ENCODE results near the gene CD68.

Gene CD68

DNA sequence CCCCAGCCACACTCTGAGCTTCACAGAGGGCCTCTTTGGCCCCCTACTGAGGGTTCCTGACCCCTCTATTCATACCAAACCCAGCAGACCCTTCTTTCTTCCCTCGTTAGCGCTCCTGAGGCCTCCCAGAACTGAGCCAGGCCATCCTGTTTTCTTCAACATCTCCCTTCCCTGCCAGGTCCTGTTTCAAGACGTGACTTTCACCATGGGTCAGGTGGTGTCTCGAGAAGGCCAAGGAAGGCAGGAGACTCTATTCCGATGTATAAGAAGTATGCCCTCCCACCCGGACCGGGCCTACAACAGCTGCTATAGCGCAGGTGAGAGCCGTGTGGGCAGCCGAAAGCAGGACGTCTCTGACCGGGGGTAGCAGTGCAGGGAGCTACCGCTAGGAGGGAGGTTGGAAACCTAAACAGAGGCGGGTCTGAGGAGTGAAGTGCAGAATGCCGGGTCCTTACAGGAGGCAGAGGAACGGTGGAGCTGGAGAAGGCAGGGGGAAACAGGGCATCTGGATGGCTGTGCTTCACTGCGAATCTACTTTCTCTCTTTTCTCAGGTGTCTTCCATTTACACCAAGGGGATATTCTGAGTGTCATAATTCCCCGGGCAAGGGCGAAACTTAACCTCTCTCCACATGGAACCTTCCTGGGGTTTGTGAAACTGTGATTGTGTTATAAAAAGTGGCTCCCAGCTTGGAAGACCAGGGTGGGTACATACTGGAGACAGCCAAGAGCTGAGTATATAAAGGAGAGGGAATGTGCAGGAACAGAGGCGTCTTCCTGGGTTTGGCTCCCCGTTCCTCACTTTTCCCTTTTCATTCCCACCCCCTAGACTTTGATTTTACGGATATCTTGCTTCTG lies 19.0 kb upstream of the CD68 start:
- DNase-seq, result no peak

DNA sequence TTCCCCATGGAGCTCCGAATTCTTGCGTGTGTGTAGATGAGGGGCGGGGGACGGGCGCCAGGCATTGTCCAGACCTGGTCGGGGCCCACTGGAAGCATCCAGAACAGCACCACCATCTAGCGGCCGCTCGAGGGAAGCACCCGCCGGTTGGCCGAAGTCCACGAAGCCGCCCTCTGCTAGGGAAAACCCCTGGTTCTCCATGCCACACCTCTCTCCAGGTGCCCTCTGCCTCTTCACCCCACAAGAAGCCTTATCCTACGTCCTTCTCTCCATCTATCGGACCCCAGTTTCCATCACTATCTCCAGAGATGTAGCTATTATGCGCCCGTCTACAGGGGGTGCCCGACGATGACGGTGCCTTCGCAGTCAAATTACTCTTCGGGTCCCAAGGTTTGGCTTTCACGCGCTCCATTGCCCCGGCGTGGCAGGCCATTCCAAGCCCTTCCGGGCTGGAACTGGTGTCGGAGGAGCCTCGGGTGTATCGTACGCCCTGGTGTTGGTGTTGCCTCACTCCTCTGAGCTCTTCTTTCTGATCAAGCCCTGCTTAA lies 18.3 kb upstream of the CD68 start:
- no peak for DNase-seq

DNA sequence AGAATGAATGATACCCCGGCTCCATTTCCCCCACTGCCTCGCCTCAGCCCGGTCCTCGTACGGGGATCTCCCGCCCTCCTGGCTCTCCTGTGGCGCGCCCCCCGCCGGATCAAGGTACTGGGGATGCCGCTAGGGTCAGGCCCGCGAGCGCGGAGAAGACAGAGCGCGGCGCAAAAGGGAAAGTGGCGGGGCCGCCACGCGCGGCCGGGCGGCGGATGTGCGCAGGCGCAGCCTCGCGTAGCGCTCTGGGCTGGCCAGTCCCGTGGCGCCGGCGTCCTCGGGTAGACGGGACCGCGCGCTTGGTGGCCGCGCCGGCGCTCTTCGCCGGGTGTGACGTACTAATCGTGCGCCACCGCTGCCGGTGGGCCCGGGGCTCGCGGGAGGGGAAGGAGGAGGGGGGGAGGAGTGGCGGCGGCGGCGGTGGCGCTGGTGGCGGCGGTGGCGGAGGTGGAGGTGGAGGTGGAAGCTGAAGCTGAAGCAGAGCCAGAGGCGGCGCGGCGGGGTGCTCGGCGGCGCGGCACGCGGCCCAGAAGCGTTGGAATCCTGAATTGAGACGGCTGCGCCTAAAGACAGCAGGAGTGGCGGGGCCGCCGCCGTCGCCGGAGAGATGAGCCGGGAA lies 17.7 kb upstream of the CD68 start, which contains the start of gene SENP3:
TSS of gene SENP3 (plus strand) at position 331 of the 619 bp plus-strand sequence. CDS start 1,158 bp downstream, outside the sequence.
- peak; percentile 51 for DNase-seq

DNA sequence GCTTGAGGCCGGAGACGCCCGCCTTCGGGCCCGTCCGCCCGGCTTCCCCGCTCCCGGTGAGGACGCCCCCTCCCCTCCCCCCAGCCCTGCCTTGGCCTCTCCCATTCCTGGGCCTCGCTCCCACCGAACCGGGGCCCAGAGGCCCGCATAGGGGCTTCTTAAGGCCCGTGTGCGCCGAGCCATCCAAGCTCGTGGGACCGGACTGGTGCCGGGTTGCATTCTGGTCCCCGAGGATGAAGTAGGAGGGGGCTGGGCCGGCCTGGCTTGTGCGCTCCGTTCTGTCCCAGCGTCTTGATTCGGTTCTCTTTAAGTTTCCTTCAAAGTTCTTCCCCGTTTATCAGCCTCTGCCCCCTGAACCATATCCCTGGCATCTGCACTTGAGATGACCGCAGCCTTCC lies 17.2 kb upstream of the CD68 start:
- no peak for DNase-seq

DNA sequence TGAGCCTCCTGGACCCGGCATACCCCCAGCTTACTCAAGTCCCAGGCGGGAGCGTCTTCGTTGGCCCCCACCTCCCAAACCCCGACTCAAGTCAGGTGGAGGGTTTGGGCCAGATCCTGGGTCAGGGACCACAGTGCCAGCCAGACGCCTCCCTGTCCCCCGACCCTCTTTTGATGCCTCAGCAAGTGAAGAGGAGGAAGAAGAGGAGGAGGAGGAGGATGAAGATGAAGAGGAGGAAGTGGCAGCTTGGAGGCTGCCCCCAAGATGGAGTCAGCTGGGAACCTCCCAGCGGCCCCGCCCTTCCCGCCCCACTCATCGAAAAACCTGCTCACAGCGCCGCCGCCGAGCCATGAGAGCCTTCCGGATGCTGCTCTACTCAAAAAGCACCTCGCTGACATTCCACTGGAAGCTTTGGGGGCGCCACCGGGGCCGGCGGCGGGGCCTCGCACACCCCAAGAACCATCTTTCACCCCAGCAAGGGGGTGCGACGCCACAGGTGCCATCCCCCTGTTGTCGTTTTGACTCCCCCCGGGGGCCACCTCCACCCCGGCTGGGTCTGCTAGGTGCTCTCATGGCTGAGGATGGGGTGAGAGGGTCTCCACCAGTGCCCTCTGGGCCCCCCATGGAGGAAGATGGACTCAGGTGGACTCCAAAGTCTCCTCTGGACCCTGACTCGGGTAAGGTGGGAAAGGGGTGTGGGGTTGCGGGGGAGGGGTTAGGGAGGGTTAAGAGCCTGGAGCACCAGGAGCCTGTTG lies 16.1 kb upstream of the CD68 start:
- DNase-seq, result no peak

DNA sequence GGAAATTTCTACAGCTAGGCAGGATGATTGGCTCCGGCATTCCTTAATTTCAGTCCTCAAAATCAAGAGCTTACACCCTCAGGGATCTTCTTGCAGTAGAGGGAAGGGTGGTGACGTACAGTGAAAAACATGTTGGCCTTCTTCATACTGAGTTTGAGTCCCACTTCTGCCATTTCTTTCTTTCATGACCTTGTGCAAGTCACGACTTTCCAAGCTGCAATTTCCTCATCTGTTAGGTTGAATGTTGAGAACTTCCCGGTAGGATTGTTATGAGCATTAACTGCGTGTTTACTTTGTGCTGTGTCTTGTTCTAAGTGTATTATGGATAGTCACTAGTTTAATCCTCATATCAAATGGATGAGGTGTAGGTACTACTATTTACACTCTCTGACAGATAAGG lies 9.9 kb upstream of the CD68 start:
- no peak for DNase-seq

DNA sequence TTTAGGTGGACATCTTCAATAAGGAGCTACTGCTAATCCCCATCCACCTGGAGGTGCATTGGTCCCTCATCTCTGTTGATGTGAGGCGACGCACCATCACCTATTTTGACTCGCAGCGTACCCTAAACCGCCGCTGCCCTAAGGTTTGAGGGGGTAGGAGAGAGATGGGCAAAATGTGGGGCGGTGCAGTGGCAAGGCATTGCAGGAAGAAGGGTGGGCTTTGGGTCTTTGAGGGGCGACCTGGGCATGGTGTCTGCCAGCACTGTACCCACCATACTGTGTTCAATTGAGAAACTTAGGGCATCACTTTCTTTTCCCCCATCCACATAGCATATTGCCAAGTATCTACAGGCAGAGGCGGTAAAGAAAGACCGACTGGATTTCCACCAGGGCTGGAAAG lies 9.1 kb upstream of the CD68 start:
- no peak for DNase-seq

DNA sequence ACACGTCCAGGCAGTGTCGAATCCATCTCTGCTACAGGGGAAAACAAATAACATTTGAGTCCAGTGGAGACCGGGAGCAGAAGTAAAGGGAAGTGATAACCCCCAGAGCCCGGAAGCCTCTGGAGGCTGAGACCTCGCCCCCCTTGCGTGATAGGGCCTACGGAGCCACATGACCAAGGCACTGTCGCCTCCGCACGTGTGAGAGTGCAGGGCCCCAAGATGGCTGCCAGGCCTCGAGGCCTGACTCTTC lies 7.2 kb upstream of the CD68 start:
- no peak for DNase-seq

DNA sequence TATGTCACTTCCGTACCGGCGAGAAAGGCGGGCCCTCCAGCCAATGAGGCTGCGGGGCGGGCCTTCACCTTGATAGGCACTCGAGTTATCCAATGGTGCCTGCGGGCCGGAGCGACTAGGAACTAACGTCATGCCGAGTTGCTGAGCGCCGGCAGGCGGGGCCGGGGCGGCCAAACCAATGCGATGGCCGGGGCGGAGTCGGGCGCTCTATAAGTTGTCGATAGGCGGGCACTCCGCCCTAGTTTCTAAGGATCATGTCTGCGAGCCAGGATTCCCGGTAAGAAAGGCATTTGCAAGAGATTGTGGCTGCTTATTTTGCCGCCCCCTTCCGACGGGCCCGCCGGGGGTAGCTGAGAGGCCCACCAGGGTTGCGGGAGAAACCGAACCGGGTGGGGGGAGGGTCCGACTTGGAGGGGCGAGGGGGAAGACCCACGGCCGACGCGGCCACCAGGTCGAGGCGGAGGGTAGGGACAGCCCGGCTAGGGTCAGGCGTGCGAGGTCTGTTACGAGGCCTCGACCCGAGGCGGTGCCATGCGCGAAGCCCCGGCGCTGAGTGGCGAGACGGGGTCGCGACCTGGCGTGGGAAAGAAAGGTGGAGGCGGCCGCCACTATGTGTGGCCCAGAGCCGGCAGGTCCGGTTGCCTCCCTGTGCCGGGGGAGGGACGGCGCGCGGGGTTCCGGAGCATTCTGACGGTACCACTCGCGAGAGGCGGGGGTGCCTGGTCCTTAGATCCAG lies 6.7 kb upstream of the CD68 start:
- DNase-seq, result peak; percentile 70

DNA sequence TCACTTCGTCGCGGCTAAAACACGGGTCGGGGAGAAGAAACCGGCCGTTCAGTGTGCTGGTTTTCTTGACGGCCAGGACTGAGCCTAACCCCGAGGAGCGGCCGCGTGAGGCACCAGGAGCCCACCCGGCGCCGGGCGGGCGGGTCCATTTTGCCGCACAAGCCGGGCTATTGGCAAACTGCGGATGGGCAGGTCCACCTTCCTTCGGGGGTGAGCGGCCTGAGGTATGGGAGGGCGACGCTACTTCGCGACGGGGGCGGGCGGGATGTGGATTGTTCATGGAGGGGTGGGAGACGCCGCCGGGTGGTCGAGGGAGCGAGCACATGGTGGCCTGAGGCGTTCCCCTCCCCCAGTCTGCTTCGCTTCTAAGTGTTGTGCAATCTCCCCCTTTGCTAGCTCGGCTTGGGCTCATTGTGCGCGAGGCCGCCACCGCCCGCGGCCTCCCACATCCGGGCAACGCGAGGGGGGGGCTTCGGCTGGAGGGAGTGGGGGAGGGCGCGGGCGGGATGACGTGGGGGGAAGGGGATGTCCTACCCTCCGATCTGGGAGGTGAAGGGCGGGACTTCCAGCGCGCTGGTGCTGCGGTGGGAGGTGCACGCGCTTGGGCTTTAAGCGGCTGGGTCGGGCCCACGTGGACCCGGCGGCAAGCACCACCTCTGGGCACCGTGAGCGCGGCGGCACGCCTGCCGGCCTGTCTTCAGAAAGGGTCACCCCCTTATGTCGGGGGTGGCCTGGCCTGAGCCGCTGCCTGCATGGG lies 5.9 kb upstream of the CD68 start:
- DNase-seq, result no peak

DNA sequence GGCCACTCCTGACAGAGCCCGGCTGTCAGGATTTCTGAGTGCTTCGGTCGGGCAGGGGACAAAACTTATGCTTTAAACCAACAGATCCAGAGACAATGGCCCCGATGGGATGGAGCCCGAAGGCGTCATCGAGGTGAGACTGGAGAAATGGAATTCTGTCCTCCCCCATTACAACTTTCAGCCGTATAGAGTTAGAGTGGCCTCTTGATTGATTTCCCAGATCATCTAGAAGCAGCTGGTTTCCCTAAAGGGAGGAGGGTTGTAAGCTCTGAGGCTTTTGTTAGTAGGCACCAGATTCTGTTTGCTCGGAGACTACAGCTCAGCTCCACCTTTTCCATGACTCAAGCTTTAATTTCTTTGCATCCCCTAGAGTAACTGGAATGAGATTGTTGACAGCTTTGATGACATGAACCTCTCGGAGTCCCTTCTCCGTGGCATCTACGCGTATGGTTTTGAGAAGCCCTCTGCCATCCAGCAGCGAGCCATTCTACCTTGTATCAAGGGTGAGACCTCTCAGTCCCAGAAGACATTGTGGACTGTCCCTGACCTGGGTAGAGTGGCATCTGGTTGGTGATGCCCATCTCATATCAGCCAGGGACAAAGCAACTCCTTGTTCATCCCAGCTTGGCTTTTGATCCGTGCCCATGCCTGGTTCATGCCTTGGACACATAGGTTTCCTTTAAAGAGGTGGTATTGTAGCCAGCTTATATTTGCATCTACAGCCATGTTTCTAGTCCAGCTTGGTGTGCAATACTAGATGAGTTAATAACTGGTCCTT lies 5.1 kb upstream of the CD68 start:
- no peak for DNase-seq

DNA sequence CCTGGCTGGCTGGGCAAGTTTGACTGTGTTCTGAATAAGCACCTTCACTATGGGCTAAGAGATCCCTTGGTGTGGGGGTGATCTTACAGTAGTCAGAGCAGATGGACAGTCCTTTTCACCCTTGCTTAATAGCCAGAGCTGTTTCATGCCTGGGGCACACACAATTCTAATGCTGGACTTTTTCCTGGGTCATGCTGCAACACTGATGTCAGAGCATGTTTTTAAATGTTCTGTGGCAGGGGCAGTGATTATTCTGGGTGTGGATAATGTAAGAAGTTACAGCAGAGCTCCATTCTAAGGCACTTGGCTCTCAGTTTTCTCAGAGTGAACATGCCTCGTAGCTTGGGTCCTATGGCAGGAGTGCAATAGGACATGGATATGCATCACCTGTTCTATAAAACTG lies 4.0 kb upstream of the CD68 start:
- no peak for DNase-seq

DNA sequence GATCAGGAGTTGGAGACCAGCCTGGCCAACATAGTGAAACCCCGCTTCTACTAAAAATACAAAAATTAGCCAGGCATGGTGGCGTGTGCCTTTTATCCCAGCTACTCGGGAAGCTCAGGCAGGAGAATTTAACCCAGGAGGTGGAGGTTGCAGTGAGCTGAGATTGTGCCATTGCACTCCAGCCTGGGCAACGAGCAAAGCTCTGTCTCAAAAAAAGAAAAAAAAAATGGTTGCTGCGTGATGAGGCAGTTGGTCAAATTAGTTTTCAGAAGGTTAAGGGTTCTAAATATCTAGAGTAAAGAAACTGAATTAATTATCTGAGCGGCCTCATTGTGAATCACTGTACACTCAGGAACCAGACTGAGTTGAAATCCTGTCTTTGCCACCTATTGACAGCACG lies 3.5 kb upstream of the CD68 start:
- DNase-seq, result no peak

DNA sequence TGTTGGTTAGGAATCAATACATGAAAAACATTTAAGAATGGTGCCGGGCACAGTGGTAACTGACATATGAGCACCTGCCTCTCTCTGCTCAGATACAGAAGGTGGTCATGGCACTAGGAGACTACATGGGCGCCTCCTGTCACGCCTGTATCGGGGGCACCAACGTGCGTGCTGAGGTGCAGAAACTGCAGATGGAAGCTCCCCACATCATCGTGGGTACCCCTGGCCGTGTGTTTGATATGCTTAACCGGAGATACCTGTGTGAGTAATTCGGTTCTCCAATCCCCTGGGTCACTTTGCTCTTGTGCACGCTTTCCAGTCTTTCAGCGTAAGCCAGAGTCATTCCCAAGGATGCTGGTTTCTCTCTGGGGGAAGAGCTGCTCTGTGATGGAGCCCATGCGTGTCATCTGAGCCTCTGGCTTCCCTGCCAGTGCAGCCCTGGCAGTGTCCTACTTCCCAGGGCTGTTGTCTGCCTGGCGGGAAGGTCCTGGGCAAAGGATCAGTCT lies 3.0 kb upstream of the CD68 start:
- no peak for DNase-seq

DNA sequence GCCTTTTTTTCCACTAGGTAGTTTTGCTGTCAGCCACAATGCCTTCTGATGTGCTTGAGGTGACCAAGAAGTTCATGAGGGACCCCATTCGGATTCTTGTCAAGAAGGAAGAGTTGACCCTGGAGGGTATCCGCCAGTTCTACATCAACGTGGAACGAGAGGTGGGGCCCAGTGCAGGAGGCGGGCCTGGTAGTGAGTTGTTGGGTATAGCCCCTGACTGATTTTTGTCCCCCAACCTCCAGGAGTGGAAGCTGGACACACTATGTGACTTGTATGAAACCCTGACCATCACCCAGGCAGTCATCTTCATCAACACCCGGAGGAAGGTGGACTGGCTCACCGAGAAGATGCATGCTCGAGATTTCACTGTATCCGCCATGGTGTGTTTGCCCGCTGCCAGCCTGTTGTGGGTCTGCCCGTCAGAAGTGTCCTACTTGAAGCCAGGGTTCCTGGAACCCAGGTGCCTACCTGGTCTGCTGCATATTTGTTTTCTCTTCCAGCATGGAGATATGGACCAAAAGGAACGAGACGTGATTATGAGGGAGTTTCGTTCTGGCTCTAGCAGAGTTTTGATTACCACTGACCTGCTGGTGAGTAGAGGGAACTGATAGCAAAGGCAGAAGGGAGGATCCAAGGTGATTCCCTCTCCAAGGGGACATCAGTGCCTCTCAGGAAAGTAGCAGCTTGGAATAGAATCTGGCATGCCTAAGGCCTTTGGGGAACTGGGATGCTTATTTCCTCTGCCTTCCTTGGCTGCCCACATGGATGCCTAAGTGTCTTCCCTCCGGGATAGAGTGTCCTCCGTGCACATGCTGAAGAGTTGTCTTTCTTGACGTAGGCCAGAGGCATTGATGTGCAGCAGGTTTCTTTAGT lies 1.9 kb upstream of the CD68 start:
- no peak for DNase-seq

DNA sequence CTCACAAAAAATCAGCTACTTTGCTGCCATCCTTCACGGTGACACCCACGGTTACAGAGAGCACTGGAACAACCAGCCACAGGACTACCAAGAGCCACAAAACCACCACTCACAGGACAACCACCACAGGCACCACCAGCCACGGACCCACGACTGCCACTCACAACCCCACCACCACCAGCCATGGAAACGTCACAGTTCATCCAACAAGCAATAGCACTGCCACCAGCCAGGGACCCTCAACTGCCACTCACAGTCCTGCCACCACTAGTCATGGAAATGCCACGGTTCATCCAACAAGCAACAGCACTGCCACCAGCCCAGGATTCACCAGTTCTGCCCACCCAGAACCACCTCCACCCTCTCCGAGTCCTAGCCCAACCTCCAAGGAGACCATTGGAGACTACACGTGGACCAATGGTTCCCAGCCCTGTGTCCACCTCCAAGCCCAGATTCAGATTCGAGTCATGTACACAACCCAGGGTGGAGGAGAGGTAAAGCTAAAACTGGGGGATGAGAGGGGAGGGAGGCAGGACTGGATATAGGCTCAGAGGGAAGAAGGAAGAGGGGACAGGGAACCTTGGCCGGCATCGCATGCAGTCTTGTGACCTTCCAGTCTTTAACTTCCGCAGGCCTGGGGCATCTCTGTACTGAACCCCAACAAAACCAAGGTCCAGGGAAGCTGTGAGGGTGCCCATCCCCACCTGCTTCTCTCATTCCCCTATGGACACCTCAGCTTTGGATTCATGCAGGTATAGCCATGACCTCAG lies 581 bp downstream of the CD68 start:
- no peak for DNase-seq

DNA sequence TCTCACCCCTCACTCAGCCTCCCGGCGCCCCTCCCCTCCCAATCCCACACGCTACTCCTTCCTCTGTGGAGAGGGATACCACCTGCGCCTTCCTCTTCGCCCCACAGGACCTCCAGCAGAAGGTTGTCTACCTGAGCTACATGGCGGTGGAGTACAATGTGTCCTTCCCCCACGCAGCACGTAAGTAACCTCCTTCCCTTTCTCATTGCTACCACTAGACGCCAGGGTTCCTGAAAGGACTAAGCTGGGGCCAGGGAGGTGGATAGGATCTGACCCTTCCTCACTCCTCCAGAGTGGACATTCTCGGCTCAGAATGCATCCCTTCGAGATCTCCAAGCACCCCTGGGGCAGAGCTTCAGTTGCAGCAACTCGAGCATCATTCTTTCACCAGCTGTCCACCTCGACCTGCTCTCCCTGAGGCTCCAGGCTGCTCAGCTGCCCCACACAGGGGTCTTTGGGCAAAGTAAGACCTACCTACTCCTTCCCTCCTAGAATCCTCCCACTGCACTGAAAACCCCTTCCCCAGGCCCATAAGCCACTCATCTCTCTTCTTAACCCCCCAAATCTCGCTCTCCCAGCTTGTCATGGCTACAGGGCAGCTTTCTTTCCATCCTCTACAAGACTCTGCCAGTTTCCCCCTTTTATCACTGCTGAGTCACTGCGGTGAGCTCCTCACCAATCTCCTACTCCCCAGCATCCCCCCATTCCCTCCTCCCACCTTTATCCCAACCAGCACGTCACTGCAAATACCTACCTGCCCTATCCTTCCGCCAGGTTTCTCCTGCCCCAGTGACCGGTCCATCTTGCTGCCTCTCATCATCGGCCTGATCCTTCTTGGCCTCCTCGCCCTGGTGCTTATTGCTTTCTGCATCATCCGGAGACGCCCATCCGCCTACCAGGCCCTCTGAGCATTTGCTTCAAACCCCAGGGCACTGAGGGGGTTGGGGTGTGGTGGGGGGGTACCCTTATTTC lies 1.5 kb downstream of the CD68 start:
- no peak for DNase-seq

All from cortex of kidney (tissue), 1 donor.